Hepatocyte (in vitro differentiated cells): ENCODE measurements around the gene CWF19L2.

ENCODE experiments used
- EZH2 ChIP-seq: fragments of 200-600 bp; sonication (generic); IDR thresholded peaks from 2 replicates; pipeline ENCODE4 v1.6.1; 2016; ENCODE audit warnings: antibody characterized with exemption, mild to moderate bottlenecking, borderline replicate concordance
- EZH2phosphoT487 ChIP-seq: fragments of 200-600 bp; sonication (generic); IDR thresholded peaks from one replicate; pipeline ENCODE4 v1.6.1; 2018; ENCODE audit warnings: antibody characterized with exemption, mild to moderate bottlenecking, low read depth, moderate library complexity; ENCODE audit not compliant: unreplicated experiment, severe bottlenecking
- TF ChIP-seq, protein P1 (sequence below): fragments of 200-600 bp; sonication (generic); IDR thresholded peaks from 2 replicates; pipeline ENCODE4 v1.5.1; 2016; ENCODE audit warnings: antibody characterized with exemption, mild to moderate bottlenecking; ENCODE audit not compliant: poor library complexity

DNA sequence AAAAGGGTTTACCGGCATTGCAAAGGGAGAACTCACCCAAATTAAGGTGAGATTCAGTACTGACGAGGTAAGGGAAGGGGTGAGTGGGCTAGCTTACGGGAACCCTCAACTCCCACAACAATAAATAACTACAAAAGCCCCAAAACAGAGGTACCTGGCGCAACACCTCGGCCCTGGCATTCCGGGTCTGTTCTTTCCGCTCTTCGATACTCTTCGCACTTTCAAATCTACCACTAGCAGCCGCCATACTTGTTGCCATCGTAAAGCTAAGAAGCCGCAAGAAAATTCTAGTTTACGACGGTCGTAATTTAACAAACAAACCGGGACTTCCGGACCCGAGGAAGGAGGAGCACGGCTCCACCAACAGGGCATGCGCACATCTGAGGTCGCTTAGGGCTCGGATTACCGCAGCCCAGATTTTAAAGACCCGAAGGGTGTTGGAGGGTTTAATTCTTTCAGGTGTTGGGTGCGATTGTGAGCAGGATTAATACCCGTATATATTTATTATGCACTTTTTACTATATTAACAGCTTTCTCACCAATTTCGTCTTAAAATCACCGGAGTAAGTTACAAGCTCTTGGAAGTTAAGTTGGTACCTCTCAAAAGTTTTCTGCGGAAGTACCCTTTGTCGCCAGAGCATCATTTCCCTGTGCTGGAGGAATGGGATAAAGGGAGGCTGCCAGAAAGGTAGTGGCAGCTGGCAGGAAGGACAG lies at the start of gene CWF19L2:
- TF ChIP-seq, protein P1, sequence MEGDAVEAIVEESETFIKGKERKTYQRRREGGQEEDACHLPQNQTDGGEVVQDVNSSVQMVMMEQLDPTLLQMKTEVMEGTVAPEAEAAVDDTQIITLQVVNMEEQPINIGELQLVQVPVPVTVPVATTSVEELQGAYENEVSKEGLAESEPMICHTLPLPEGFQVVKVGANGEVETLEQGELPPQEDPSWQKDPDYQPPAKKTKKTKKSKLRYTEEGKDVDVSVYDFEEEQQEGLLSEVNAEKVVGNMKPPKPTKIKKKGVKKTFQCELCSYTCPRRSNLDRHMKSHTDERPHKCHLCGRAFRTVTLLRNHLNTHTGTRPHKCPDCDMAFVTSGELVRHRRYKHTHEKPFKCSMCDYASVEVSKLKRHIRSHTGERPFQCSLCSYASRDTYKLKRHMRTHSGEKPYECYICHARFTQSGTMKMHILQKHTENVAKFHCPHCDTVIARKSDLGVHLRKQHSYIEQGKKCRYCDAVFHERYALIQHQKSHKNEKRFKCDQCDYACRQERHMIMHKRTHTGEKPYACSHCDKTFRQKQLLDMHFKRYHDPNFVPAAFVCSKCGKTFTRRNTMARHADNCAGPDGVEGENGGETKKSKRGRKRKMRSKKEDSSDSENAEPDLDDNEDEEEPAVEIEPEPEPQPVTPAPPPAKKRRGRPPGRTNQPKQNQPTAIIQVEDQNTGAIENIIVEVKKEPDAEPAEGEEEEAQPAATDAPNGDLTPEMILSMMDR = no peak
- TF ChIP-seq EZH2 = no peak
- TF ChIP-seq EZH2phosphoT487 = no peak
